Stimulated activated memory B cell treated with anti-CD40 and anti-IgM and Interleukin-4, amounts not matched to agents 10 μg/mL and 1 μg/mL and 100 μg/mL, for 72 hours (primary cell): ENCODE data around the gene INPP4A.
"Not testable (repeated sequence)": the region's sequence is repeated elsewhere in the genome, so short reads cannot be mapped to it uniquely, and the experiment has no call there.

Source experiments
- ATAC-seq: fragments of 150-1000 bp; cut with Tn5 transposase; 2 replicates; pipeline ENCODE4 v1.10.0; 2021
- H3K27ac Mint-ChIP-seq: one replicate; pipeline ENCODE4 v1.8.0; 2022; ENCODE audit warnings: mild to moderate bottlenecking, mixed read lengths
- H3K27me3 Mint-ChIP-seq: one replicate; pipeline ENCODE4 v1.8.0; 2022; ENCODE audit warnings: mixed read lengths
- H3K36me3 Mint-ChIP-seq: one replicate; pipeline ENCODE4 v1.8.0; 2022; ENCODE audit warnings: mixed read lengths
- H3K4me1 Mint-ChIP-seq: one replicate; pipeline ENCODE4 v1.8.0; 2022; ENCODE audit warnings: mixed read lengths
- H3K4me3 Mint-ChIP-seq: one replicate; pipeline ENCODE4 v1.8.0; 2022; ENCODE audit warnings: mild to moderate bottlenecking, moderate library complexity, mixed read lengths
- H3K9me3 Mint-ChIP-seq: one replicate; pipeline ENCODE4 v1.8.0; 2022; ENCODE audit warnings: mixed read lengths

Gene INPP4A

DNA sequence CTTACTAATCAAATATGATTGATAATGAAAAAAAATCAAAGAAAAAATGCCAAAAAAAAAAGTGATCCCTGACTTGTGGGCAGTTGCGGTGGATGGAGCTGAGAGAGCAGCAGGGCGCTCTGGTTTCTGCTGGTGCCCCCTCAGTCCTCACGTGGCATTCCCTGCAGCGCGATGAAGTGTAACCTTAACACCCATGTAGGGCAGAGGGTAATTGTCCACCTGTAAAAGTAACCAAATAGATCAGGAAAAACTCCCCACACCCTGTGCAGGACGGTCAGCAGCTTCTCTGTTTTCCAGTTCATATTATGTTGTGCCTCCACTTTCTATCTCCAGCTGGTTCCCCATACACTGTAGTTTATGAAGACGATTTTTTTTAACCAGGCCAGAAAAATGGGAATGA, 138.6 kb downstream of the INPP4A start:
- Mint-ChIP-seq H3K4me1 (peaks cover 12% of the 10 kb centered on the region), H3K27me3 (no peaks in the 10 kb centered on the region), H3K36me3 (peaks cover 42% of the 10 kb centered on the region), H3K4me3 (no peak overlapping the region), H3K27ac (no peak overlapping the region), H3K9me3 (no peaks in the 10 kb centered on the region)
- ATAC-seq = no peak

DNA sequence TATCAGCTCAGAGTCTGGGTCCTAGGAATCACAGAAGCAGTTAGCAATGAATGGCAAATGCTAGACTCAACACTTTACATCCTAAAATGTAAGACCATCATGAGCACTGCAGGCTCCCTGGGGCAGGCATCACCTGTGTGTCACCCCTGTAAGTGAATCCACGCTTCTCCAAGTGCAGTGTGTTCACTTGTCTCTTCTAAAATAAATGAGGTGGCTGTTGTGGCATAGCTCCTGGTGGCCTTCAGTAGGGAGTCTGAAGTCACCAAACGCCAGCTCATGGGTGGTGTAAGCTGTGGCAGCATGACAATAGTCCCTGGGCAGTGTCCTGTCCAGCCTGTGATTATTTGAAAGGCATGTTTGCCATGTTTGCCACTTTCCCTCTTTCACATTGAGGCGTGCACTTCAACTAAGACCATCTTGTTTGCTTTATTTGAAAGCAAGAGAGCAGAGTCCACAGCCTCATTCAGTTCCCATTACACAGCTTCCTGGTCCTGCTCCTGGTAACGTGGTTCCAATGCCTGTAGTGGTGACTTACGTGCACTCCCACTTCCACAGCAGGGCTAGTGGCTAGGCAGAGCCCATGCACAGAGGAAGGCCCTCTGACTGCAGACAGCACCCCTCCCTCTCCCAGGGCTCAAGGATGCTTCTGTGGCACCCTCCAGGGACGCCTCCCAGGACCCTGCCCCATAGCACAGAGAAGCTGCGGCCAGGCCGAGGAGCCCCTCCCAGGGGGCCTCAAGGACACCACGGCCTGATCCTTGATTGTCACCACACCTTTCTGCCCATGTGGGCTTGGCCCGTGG, 139.4 kb downstream of the INPP4A start:
- Mint-ChIP-seq H3K4me3 (no peak overlapping the region), H3K27me3 (no peaks in the 10 kb centered on the region), H3K27ac (no peak overlapping the region), H3K4me1 (peaks cover 12% of the 10 kb centered on the region), H3K9me3 (no peaks in the 10 kb centered on the region), H3K36me3 (peaks cover 41% of the 10 kb centered on the region)
- ATAC-seq = no peak

DNA sequence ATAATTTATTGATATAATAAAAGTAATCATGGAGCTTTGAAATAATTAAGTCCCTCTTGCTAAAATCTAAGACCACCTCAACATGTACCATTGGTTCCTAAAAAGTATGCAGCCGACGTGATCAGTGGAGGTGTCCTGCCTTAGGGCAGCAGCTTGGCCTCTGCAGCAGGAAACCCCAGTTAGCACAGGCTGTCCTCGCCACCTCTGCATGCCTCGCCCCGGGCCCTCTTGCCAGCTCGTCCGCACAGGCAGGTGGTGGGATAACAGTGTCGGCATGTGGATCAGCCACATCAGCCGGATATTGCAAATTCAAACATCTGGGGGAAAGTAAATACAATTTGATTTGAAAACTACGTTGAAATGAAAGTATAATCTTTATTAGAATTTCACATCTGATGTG, 140.7 kb downstream of the INPP4A start:
- no peaks in the 10 kb centered on the region for H3K9me3 Mint-ChIP-seq
- H3K4me1 Mint-ChIP-seq = peaks cover 12% of the 10 kb centered on the region
- no peak overlapping the region for H3K4me3 Mint-ChIP-seq
- no peaks in the 10 kb centered on the region for H3K27me3 Mint-ChIP-seq
- peaks cover 34% of the 10 kb centered on the region for H3K36me3 Mint-ChIP-seq
- no peak for ATAC-seq
- no peak overlapping the region for H3K27ac Mint-ChIP-seq

DNA sequence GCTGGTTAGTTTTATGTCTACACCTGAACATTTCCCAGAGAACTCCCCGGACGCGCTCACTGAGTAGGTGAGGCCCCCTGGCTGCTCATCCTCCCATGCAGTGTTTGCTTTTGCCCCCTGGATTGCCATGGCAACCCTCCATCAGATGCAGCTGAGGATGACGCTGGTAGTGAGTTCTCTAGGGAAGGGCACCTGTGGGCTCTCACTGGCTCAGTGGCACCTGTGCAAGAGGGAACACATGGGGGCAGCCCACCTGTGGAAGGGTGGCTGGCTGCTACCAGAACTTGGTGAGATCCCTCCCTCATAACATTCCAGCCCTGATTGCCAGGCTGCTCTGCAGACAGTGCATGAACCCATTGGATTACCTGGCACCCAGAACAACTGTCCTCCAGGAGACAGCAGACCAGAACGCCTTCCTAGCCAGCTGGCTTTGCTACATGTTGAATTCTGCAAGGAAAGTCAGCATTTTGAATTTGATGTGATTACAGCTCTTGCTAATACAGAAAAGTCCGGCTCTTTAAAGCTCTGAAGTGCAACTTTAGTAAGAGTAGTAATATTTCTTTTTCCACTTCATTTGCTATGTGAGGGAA, 142.0 kb downstream of the INPP4A start:
- H3K36me3 Mint-ChIP-seq = peaks cover 34% of the 10 kb centered on the region
- H3K4me1 Mint-ChIP-seq = peaks cover under 1% of the 10 kb centered on the region
- no peak overlapping the region for H3K4me3 Mint-ChIP-seq
- no peaks in the 10 kb centered on the region for H3K9me3 Mint-ChIP-seq
- ATAC-seq = no peak
- H3K27me3 Mint-ChIP-seq = no peaks in the 10 kb centered on the region
- H3K27ac Mint-ChIP-seq = no peak overlapping the region

DNA sequence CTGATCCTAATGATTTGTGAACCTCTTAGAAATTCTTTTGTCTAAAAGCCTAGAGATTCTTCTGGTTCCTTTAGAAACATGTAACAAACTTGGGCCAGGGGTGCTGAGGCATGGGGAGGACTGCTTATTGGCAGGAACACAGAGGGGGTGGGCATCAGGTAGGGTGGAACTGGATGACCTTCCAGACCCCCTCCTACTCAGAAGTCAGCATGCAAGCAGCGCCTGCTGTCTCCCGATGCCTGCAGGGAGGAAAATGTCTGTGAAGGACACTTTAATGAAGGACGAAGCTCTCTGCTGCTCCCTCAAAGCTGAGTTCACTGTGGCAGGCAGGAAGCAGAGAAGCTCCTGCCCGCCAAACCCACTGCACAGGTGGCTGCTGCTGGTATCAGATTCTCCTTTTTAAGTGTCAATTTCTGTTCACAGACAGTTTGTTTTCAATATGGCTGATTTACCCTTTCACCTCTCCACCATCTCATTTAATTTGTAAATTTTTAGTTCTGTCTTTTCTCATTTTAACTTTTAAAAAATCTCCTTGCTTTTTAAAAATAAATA, 144.3 kb downstream of the INPP4A start:
- Mint-ChIP-seq H3K27me3 (no peaks in the 10 kb centered on the region), H3K36me3 (peaks cover 38% of the 10 kb centered on the region), H3K4me1 (no peaks in the 10 kb centered on the region), H3K27ac (no peak overlapping the region), H3K4me3 (no peak overlapping the region), H3K9me3 (peaks cover 1% of the 10 kb centered on the region)
- ATAC-seq = no peak

DNA sequence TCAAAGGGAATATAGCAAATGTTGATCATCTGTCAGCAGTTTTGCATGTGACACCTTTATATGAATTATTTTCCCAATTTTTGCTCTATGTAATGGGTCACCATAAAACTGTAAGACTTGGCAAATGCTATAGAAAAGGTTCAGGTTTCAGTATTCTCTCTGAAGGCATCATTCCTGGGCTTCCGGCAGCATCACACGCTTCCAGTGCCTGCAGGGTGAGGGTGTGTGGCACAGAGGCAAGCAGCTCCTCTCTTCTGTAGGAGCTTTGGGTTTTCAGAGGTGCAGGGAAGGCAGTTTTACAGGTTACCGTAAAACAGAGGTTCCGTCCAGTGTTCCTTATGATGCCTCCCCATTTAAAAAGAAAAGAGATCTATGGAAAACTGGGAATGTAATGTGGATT, 144.8 kb downstream of the INPP4A start:
- H3K4me1 Mint-ChIP-seq = no peaks in the 10 kb centered on the region
- H3K27me3 Mint-ChIP-seq = no peaks in the 10 kb centered on the region
- peaks cover 3% of the 10 kb centered on the region for H3K9me3 Mint-ChIP-seq
- no peak for ATAC-seq
- H3K4me3 Mint-ChIP-seq = no peak overlapping the region
- H3K36me3 Mint-ChIP-seq = peaks cover 41% of the 10 kb centered on the region
- no peak overlapping the region for H3K27ac Mint-ChIP-seq

DNA sequence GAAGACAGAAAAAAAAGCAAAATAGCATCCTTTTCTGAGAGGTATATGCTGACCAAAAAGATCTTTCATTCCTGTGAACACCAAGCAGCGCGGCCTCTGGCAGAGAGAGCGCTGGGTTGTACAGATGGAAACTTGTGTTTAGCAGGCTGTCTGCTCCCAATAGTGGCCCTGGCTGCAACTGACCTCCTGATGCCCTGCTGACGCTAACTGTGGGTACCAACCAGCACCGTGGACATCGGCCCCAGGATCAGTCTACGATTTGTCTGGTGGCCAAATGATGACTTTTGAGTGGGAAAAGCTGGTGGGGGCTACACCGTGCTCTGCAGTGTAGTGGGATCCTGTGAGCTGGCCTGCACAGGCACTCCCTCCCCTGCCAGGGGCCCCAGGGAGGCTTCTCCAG, 147.9 kb downstream of the INPP4A start:
- Mint-ChIP-seq H3K27me3 (no peaks in the 10 kb centered on the region), H3K4me3 (no peak overlapping the region), H3K4me1 (no peaks in the 10 kb centered on the region), H3K9me3 (peaks cover 3% of the 10 kb centered on the region), H3K36me3 (peaks cover 46% of the 10 kb centered on the region), H3K27ac (no peak overlapping the region)
- no peak for ATAC-seq

DNA sequence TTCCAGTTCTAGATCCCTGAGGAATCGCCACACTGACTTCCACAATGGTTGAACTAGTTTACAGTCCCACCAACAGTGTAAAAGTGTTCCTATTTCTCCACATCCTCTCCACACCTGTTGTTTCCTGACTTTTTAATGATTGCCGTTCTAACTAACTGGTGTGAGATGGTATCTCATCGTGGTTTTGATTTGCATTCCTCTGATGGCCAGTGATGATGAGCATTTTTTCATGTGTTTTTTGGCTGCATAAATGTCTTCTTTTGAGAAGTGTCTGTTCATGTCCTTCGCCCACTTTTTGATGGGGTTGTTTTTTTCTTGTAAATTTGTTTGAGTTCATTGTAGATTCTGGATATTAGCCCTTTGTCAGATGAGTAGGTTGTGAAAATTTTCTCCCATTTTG, 150.0 kb downstream of the INPP4A start:
- H3K4me3 Mint-ChIP-seq, H3K27me3 Mint-ChIP-seq, H3K9me3 Mint-ChIP-seq, H3K4me1 Mint-ChIP-seq, ATAC-seq, H3K27ac Mint-ChIP-seq: not testable (repeated sequence)
- peaks cover 53% of the 10 kb centered on the region for H3K36me3 Mint-ChIP-seq

DNA sequence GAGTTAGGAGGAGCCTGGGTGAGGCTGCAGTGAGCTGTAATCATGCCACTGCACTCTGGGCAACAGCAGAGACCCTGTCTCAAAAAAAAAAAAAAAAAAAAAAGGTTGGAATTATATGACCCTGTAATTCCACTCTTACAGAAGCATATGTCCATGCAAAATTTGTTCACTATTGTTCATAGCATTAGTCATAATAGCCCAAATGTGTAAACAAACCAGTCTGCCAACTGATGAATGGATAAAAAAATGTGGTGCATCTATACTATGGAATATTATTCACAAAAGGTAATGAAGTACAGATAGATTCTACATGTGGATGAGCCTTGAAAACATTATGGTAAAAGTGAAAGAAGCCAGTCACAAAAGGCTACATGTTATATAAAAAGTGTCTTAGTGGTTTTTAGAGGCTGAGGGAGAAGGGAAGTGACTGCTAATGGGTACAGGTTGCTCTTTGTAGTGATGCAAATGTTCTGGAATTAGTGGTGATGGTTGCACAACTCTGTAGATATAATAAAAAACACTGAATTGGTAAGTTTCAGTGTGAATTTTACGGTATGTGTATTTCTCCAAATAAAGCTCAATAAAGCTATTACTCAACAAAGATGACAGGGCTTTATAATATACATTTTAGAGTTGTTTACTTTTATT, 154.2 kb downstream of the INPP4A start:
- no peak overlapping the region for H3K27ac Mint-ChIP-seq
- no peaks in the 10 kb centered on the region for H3K4me1 Mint-ChIP-seq
- H3K9me3 Mint-ChIP-seq = peaks cover 2% of the 10 kb centered on the region
- ATAC-seq = no peak
- no peak overlapping the region for H3K4me3 Mint-ChIP-seq
- H3K36me3 Mint-ChIP-seq = peaks cover 35% of the 10 kb centered on the region
- H3K27me3 Mint-ChIP-seq = no peaks in the 10 kb centered on the region

DNA sequence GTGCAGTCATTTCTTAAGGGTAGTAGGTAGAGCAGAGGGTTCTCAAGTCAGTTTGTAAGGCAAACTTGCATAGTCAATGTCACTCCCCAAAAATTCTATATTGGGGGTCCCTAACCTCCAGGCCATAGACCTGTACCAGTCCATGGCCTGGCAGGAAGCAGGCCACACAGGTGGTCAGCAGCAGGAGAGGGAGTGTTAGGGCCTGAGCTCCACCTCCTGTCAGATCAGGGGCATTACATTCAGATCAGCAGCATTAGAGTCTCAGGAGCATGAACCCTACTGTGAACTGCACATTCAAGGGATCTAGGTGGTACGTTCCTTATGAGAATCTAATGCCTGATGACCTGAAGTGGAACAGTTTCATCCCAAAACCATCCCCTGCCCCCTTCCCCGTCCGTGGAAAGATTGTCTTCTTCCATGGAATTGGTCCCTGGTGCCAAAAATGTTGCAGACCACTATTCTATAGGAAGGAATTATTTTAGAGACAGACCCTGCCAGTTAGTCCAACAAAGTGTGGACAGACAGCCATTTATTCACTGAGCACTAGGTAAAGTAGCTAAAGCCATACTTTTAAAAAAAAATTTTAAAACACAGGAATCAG, 157.0 kb downstream of the INPP4A start:
- Mint-ChIP-seq H3K36me3 (peaks cover 25% of the 10 kb centered on the region), H3K27me3 (no peaks in the 10 kb centered on the region), H3K4me1 (peaks cover 14% of the 10 kb centered on the region), H3K9me3 (no peaks in the 10 kb centered on the region), H3K27ac (no peak overlapping the region), H3K4me3 (no peak overlapping the region)
- peak; percentile 60 for ATAC-seq

DNA sequence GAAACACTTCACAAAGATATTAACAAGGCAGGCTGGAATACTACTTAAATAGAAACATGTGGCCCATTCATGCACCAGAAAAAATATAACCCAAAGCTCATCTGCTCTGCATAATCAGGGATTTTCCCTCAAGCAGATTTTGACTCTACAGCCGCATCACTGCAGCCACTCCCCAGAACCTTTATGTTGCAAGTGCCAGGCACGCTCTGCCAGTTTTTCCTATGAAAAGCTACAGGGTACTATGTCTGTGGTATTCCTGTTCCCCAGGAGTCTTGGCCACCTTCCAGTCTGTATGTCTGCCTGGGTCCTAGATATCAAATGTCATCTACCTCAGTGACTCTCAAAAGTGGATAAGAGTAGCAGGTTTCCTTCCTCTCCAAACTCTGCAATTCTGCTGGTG, 159.9 kb downstream of the INPP4A start:
- no peak overlapping the region for H3K4me3 Mint-ChIP-seq
- peaks cover 8% of the 10 kb centered on the region for H3K36me3 Mint-ChIP-seq
- peaks cover 31% of the 10 kb centered on the region for H3K4me1 Mint-ChIP-seq
- H3K27me3 Mint-ChIP-seq = no peaks in the 10 kb centered on the region
- H3K27ac Mint-ChIP-seq = peak overlapping the region; percentile 41
- no peaks in the 10 kb centered on the region for H3K9me3 Mint-ChIP-seq
- ATAC-seq = no peak

DNA sequence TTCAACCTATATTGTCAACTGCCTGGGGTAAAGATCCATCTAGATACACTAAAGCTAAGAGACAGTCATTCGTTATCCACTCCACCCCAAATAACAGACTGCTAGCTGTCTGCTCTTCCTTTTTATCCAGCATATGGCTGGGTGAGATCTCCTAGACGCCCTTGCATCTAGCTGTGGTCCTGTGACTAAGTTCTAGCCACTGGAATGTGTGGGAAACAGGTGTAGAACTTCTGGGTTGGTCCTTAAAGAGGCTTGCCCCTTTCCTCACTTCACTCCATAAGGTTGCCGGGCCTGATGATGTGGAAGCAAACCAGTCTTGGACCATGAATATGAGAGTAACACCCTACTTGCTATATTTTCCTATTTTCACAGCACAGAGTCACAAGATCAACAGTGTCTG, 160.4 kb downstream of the INPP4A start:
- H3K4me1 Mint-ChIP-seq = peaks cover 33% of the 10 kb centered on the region
- no peaks in the 10 kb centered on the region for H3K27me3 Mint-ChIP-seq
- H3K9me3 Mint-ChIP-seq = no peaks in the 10 kb centered on the region
- H3K4me3 Mint-ChIP-seq = no peak overlapping the region
- peaks cover 8% of the 10 kb centered on the region for H3K36me3 Mint-ChIP-seq
- ATAC-seq = no peak
- peak overlapping the region; percentile 41 for H3K27ac Mint-ChIP-seq

DNA sequence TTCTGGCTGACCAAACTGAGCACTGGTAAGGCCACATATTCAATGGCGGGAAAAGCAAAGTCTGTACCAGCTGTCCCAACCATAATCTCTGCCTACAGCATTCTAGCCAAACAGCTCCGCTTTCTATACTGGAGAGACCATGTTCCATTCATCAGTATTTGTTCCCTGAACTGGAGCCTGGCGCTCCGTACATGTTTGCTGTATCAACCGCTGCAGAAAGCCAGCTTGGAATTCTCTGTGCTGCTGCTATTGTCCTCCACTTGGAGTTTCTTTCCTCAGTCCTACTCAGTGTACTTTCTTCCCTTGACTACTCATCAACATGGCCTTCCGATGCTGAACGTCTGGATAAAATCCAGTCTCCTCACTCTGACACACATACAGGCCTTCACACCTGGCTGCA, 161.8 kb downstream of the INPP4A start:
- H3K4me1 Mint-ChIP-seq = peaks cover 44% of the 10 kb centered on the region
- H3K36me3 Mint-ChIP-seq = peaks cover 8% of the 10 kb centered on the region
- no peaks in the 10 kb centered on the region for H3K27me3 Mint-ChIP-seq
- ATAC-seq = no peak
- H3K9me3 Mint-ChIP-seq = no peaks in the 10 kb centered on the region
- H3K27ac Mint-ChIP-seq = peak overlapping the region; percentile 97
- H3K4me3 Mint-ChIP-seq = no peak overlapping the region

DNA sequence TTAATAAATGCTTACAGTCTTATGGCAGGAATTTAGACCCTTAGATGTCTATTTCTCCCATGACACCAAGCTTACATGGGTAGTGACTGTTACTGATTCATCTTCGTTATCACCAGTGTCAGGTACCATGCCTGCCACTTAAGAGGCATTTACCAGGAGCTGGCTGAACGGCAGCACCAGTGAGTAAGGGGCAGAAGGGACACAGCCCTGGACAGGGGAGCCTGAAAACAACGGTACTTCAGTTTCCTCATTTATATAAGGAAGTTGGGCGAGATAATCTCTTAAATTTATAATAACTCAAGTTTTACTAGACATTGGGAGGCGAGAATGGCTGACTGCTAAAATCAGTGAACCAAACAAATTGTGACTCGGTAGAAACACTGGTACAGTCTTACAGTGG, 162.4 kb downstream of the INPP4A start:
- Mint-ChIP-seq H3K9me3 (no peaks in the 10 kb centered on the region), H3K4me1 (peaks cover 44% of the 10 kb centered on the region), H3K36me3 (peaks cover 8% of the 10 kb centered on the region), H3K27me3 (no peaks in the 10 kb centered on the region), H3K4me3 (peak overlapping the region; percentile 84), H3K27ac (peak overlapping the region; percentile 97)
- no peak for ATAC-seq

DNA sequence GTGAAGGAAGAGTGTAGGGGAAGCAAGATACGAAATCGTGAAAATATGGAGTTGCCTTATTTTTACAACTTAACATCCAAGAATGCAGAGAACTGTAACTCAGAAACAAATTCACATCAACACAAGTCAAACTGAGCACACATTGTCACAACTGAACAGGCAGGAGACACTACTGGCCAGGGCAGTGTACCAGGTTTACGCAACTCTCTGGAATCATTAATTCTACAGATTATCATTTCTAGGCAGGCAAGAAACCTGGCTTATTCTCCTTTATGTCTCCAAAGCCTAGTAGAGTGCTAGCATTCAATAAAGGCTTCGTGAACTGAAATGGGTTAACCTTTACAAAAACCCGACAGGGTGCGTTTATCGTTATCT, 163.1 kb downstream of the INPP4A start:
- Mint-ChIP-seq H3K36me3 (peaks cover 8% of the 10 kb centered on the region), H3K27ac (peak overlapping the region; percentile 97), H3K4me3 (peak overlapping the region; percentile 84), H3K27me3 (no peaks in the 10 kb centered on the region), H3K4me1 (peaks cover 44% of the 10 kb centered on the region), H3K9me3 (no peaks in the 10 kb centered on the region)
- ATAC-seq = no peak
